K562 (cell line): ENCODE measurements around the gene PI4K2A. TPM values are rescaled to one million over a fixed set of nuclear protein-coding genes. Genes with fewer than 3 reads are reported as not detected.
A peak's percentile ranks its signal among the peaks of the same experiment; 100 is the strongest.

Experiments used
- CBFA2T2 ChIP-seq: fragments of 450-650 bp; conservative IDR thresholded peaks from 2 replicates; pipeline ENCODE4 v1.6.1; 2017; ENCODE audit warnings: mild to moderate bottlenecking
- CEBPG ChIP-seq, 3 experiments: fragments of 200-800 bp in 1 of 3; sonication (Bioruptor generic) in 1 of 3; sonication (generic) in 1 of 3; formaldehyde crosslinking in 1 of 3; IDR thresholded peaks in 2 of 3; conservative IDR thresholded peaks in 1 of 3; 2 replicates each; pipeline versions ENCODE4 v1.6.1 to v1.8.0; 2016 to 2022; ENCODE audit warnings: missing compliant biosample characterization in 2 of 3, missing genetic modification characterization in 2 of 3, mild to moderate bottlenecking in 1 of 3, missing genetic modification reagents in 1 of 3
- CREBBP ChIP-seq: IDR thresholded peaks from one replicate; pipeline ENCODE4 v1.6.1; 2012; ENCODE audit warnings: low read depth, mild to moderate bottlenecking, control low read depth, inconsistent platforms, low read length
- DNMT1 ChIP-seq: fragments of 450-650 bp; IDR thresholded peaks from 2 replicates; pipeline ENCODE4 v1.6.1; 2016; ENCODE audit warnings: antibody characterized with exemption, mild to moderate bottlenecking
- ERF ChIP-seq: fragments of 450-650 bp; formaldehyde crosslinking; IDR thresholded peaks from 2 replicates; pipeline ENCODE4 v1.4.0; 2020; ENCODE audit warnings: mild to moderate bottlenecking, mixed read lengths
- GATAD2A ChIP-seq: fragments of 450-650 bp; IDR thresholded peaks from 2 replicates; pipeline ENCODE4 v1.6.1; 2017
- HEY1 ChIP-seq: fragments of 250-450 bp; sonication (Bioruptor Pico); IDR thresholded peaks from 2 replicates; pipeline ENCODE4 v1.5.0; 2020; ENCODE audit warnings: mild to moderate bottlenecking, moderate library complexity, borderline replicate concordance
- KAT8 ChIP-seq: fragments of 450-650 bp; IDR thresholded peaks from 2 replicates; pipeline ENCODE4 v1.6.1; 2016; ENCODE audit warnings: low read depth, mild to moderate bottlenecking
- KDM1A ChIP-seq, 2 experiments: fragments of 450-650 bp; IDR thresholded peaks; 2 replicates each; pipeline ENCODE4 v1.6.1; 2016; ENCODE audit warnings: mild to moderate bottlenecking in 2 of 2
- MIER1 ChIP-seq: fragments of 450-650 bp; IDR thresholded peaks from 2 replicates; pipeline ENCODE4 v1.6.1; 2016; ENCODE audit warnings: antibody characterized with exemption, mild to moderate bottlenecking, low read depth
- MXD1 ChIP-seq: fragments of 250-450 bp; sonication (Bioruptor Pico); IDR thresholded peaks from 2 replicates; pipeline ENCODE4 v1.8.0; 2021; ENCODE audit warnings: borderline replicate concordance, mild to moderate bottlenecking, moderate library complexity; ENCODE audit not compliant: poor library complexity, severe bottlenecking
- NCOA4 ChIP-seq: fragments of 450-650 bp; IDR thresholded peaks from 2 replicates; pipeline ENCODE4 v1.6.1; 2018; ENCODE audit warnings: mild to moderate bottlenecking; ENCODE audit not compliant: partially characterized antibody
- NEUROD1 ChIP-seq: fragments of 150-350 bp; IDR thresholded peaks from 2 replicates; pipeline ENCODE4 v1.6.1; 2014; ENCODE audit warnings: borderline replicate concordance, low read length, low read depth; ENCODE audit not compliant: partially characterized antibody
- NKRF ChIP-seq: fragments of 450-650 bp; IDR thresholded peaks from 2 replicates; pipeline ENCODE4 v1.6.1; 2016; ENCODE audit warnings: borderline replicate concordance
- NR2F6 ChIP-seq: fragments of 450-650 bp; formaldehyde crosslinking; IDR thresholded peaks from 2 replicates; pipeline ENCODE4 v1.4.0; 2020; ENCODE audit warnings: mild to moderate bottlenecking
- POLR2AphosphoS2 ChIP-seq: IDR thresholded peaks from 2 replicates; pipeline ENCODE4 v1.6.1; 2012; ENCODE audit warnings: low read length, improper control_type of control experiment
- STAT5B ChIP-seq: fragments of 250-450 bp; sonication (Bioruptor Pico); IDR thresholded peaks from 2 replicates; pipeline ENCODE4 v1.8.0; 2021; ENCODE audit warnings: mild to moderate bottlenecking, inconsistent platforms
- TCF7L2 ChIP-seq: fragments of 150-350 bp; IDR thresholded peaks from 2 replicates; pipeline ENCODE4 v1.6.1; 2016; ENCODE audit warnings: low read depth, mild to moderate bottlenecking, low read length, moderate library complexity
- ZEB2 ChIP-seq: fragments of 450-650 bp; IDR thresholded peaks from 2 replicates; pipeline ENCODE4 v1.6.1; 2016
- ZNF561 ChIP-seq: fragments of 450-650 bp; formaldehyde crosslinking; conservative IDR thresholded peaks from 2 replicates; pipeline ENCODE4 v1.4.0; 2020; ENCODE audit warnings: mild to moderate bottlenecking, moderate library complexity
- ZNF717 ChIP-seq: fragments of 250-450 bp; sonication (Bioruptor Pico); IDR thresholded peaks from 2 replicates; pipeline ENCODE4 v1.5.0; 2021
- polyA plus RNA-seq, 8 experiments: library from polyadenylated mRNA; depleted of rRNA in 4 of 8; stranded (reverse) in 5 of 8; unstranded in 3 of 8; fragments of >200 nt; fragmentation: Nextera tagmentation in 2 of 8; fragmentation: Illumina TruSeq in 1 of 8; extraction: Ambion mirVana in 2 of 8; extraction: Trizol in 1 of 8; gene quantifications; 2 replicates each; pipeline versions ENCODE4 v1.2.1 to v1.2.3, GENCODE V29; 2011 to 2014; ENCODE audit warnings: inconsistent platforms in 1 of 8, missing spikeins in 1 of 8
- total RNA-seq, 7 experiments: library from RNA; depleted of rRNA in 6 of 7; stranded (reverse); fragments of >200 nt in 6 of 7; fragmentation: Illumina TruSeq in 2 of 7; extraction: Trizol in 2 of 7; gene quantifications; 2 replicates each; pipeline versions ENCODE4 v1.2.1 to v1.2.3, GENCODE V29; 2011 to 2021; ENCODE audit warnings: low replicate concordance in 1 of 7

PI4K2A gene
- total and polyA plus RNA-seq, 9 of the 15 experiments (the other 6 are each of a cell fraction or from before 2014, with no cell fraction given), result 4.4 to 28.4 (median 16.5) TPM

GRCh38 chr10:97686962-97687784, 46.7 kb downstream of the PI4K2A start, which contains the start of gene AVPI1 (continued):
- TF ChIP-seq NCOA4 (no peak), CEBPG (CRISPR knock-in tag; IDR thresholded peaks at IDR 0.05) (no peak), CEBPG (tag; conservative IDR thresholded peaks at IDR 0.05 in 1 of 2, IDR thresholded peaks at IDR 0.05 in 1 of 2) (no peak), ZNF717 (CRISPR knock-in tag) (no peak), MIER1 (no peak), NEUROD1 (peak; percentile 31), DNMT1 (no peak), ERF (CRISPR knock-in tag) (peak; percentile 76; the same call in 1 of the 2 replicates), KDM1A (IDR thresholded peaks at IDR 0.05) (no peak), NR2F6 (CRISPR knock-in tag) (no peak), HEY1 (CRISPR knock-in tag) (no peak), TCF7L2 (no peak), GATAD2A (no peak), POLR2AphosphoS2 (no peak), CBFA2T2 (no peak), NKRF (peak; percentile 45; the same call in 1 of the 2 replicates), KAT8 (no peak), CREBBP (no peak), STAT5B (CRISPR knock-in tag) (no peak), ZNF561 (CRISPR knock-in tag) (no peak), MXD1 (peak; percentile 43), ZEB2 (no peak)
